Ramos (cell line): Measurements from ENCODE around the gene UGT1A9.
"Not testable (repeated sequence)": the region's sequence is repeated elsewhere in the genome, so short reads cannot be mapped to it uniquely, and the experiment has no call there.

ENCODE experiments used
- in situ Hi-C: fragments of 300-500 bp; cut with MboI; formaldehyde crosslinking; loops from one replicate; pipeline ENCODE4 v1.14.3; 2022; ENCODE audit warnings: low sequenced_read_pairs; ENCODE audit not compliant: unreplicated experiment

Gene UGT1A9

DNA sequence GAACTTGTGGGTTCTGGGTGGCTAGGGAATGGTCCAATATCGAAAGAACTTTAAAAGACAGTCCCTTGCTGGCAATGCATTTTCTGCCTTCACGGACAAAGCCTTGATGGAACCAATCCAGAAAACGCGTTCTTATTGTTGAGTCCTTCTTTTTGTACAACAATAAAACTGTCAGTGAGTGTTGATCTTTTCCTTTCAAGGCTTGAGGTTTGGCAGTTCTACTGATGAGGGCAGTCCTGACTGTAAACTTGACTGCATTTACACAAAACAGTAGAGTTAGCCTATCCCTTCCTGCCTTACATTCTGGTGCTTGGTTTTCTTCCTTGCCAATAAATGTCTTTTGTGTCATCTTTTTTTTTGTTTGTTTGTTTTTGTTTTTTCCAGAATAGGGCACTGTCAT is 7.5 kb downstream of the UGT1A9 start:
- in situ Hi-C loops = no loop called here

DNA sequence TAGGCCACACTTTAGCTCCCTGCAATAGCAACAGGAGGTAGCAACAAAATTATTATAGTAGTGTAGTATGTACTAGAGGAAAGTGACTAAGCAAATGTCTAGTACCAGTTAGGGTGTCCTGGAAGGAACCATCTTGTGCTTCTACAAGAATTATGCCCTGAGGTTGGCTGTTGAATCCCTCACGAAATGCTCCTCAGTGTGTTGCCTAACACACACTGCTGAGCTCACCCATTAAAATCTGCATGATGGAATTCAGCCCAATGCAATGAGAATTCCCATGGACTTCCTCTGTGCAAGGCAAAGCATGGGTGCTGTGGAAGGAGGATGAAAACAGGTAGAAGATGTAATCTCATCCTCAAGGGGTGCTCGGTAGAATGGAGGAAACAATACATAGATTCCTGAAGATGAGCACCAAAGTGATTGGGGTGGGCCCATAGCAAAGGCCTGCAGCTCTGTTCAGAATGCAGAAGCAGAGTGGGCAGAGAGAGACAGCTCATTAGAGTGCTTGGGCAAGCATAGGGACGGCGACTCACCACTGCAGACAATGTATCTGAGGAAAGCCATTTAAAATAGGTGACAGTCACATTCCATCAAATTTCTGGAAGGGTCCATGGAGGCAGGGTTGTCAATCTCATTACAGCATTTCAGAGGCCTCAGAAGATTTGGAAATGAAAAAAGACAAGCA is 8.8 kb downstream of the UGT1A9 start:
- in situ Hi-C loops = no loop called here

DNA sequence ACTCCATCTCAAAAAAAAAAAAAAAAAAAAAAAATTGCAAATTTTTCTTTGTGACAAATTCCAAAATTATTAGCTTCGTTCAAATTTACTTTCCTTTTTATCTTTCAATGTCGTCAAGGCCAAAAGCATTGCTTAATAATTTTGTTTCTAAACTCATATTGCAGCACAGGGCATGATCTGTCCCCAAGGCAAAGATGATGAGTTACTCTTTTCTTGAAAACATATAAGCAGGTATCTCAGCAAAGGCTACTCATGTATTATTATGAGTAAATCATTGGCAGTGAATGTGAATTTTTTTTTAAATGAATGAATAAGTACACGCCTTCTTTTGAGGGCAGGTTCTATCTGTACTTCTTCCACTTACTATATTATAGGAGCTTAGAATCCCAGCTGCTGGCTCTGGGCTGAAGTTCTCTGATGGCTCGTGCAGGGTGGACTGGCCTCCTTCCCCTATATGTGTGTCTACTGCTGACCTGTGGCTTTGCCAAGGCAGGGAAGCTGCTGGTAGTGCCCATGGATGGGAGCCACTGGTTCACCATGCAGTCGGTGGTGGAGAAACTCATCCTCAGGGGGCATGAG is 9.9 kb downstream of the UGT1A9 start, which contains the start of gene UGT1A7:
Gene UGT1A7, plus strand, starts transcription at position 381 of the 579 bp plus-strand sequence. Its CDS starts 37 bp downstream, at position 418.
- in situ Hi-C loops = no loop called here

DNA sequence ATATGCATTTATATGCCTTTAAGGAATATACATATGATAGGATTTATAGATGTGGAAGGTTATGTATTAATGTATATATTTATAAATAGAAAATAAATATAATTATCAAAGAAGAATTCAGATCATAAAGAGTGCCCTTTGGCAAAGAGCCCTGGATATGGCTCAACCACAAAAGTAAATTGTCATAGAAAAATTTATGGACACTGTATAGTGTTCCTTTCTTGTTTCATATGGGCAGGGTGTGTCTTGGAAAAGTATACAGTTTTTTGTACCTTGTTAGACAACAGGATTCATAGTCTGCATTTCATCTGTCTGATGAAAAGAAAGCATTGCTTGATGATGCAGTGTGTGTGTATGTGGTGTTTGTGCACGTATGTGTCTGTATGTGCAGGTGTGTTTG is 12.9 kb downstream of the UGT1A9 start:
- in situ Hi-C loops = no loop called here

DNA sequence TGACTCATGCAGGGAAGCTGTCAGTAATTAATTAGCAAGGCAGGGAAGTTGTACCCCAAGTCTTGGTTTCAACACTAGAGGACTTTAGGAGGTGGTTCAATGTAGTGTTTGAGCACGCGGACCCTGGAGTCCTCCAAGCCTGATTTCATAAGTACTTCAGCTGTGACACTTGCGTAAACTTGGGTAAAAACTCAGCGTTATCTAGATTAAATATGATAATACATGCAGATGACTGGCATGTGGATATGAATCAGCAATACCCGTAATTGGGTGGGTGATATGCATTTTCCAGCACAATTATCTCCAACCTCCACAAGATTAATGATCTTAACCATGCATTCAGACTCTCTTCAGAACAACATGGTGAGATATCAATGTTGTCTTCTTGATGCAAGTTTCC is 15.2 kb downstream of the UGT1A9 start:
- in situ Hi-C loops = no loop called here

DNA sequence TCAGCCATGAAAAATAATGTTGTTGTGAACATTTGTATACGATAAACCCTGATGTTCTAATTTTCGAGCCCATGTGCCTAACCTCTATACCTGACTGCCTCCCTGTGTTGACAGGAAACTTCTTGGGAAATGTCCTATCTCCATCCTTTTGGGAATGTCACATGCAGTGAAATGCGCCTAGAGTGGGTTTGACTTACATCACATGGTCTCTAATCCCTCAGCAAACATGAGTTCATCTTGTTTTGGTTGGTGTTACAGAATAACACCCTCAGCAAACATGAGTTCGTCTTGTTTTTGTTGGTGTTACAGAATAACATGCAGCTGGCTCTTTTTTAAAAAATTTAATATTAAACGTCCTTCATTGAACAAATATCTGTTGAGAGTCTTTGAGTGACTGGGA is 16.6 kb downstream of the UGT1A9 start:
- in situ Hi-C loops = no loop called here

DNA sequence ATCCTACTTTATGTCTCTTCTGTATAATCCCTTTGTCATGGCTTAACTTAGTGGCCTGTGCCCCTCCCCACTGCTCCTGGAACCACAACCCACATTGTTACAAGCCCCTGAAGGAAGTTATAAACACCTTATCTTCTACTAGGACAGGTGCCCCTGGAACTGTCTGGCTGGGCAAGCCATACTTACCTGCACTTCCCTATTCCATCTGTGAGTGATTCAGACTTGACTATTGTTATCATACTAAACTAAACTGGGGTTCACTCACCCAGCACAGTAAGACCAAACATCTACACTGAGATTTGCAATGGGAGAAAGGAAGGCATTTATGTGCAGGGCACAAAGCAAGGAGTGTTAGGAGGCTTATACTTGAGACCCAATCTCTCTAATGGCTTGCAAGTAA is 17.3 kb downstream of the UGT1A9 start:
- in situ Hi-C loops = no loop called here

DNA sequence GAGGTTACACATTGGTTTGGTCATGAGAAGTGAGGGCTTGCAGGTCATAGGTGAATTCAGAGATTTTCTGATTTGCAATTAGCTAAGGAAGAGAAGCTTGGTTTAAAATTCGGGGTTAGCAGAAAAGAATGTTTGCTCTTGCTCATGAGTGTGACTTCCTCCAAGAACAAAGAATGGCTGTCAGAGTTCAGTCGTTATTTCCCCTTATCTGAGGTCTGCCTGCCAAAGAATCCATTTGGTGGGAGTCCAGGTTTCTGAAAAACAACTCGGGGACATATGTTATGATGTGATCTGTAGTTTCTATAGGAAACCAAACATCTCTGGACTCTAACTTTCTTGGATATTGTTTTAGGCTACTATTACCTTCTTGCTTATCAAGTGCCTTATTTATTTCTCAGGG is 17.8 kb downstream of the UGT1A9 start:
- in situ Hi-C loops = no loop called here

DNA sequence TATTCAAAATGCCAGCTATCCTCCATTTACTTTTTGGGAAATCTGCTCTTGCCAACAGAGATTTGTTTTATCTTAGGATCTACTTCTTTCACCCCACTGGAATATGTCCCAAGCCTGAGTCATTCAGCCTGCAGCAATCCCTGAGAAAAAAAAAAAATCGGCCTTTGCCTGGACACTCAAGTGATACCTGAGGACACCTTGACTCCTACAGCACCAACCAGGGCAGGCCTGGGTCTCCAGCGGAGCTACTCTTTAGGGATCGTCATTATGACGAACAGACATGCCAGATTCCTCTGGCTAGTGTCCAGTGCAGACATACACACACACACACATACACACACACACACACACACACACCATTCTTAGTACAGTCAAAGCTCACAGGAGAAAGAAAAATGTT is 18.7 kb downstream of the UGT1A9 start:
- in situ Hi-C loops = no loop called here

DNA sequence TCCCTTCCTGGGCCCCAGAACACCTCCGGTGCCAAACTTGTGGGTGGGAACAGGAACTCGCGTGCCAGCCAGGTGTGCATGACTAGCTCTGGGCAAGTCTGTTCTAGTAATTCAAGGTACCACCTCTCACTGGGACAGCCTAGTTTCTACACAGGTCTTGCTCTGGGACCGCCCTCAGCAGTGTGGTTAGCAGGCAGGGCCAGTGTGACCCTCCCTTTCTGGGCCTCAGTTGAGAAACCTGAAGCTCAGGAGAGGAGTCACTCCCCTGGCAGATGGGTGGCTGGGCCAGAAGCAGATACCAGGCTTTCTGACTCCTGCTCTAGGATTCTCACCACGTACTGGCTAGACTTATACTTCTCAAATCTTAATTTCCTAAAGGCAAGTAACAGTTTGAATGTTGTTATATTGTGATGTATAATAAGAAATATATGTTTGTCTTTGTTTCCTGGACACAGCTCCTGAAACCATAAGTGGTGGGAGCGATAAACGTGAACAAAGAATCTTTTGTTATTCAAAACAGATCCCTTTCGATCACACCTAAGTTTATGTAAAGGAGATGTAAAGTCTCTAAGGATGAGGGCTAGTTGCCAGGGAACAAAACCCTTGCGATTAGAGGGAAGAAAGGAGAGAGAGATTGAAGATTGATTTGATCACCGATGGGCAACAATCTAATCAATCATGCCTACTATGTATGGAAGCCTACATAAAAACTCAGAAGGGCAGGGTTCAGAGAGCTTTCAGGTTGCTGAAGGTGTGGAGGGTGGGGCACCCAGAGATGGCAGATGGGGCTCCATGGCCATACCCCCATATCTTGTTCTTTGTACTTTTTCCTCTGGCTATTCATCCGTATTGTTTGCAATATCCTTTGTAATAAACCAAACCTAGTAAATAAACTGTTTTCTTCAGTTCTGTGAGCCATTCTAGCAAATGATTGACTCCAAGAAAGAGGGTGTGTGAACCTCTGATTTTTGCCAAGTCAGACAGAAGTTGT is 20.0 kb downstream of the UGT1A9 start:
- in situ Hi-C loops = no loop called here

DNA sequence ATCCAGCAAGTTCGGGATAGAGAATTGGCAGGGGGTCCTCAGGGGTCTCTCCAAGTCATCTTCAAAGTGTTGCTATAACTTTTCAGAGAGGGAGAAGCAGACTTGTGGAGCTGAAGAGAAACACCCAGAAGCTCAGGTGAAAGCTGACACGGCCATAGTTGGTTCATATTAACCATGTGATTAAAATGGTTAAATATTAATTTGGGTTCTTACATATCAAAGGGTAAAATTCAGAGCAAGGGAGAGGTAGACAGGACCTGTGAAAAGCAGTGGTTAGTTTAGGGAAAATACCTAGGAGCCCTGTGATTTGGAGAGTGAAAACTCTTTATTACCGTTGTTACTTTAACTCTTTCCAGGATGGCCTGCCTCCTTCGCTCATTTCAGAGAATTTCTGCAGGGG is 20.9 kb downstream of the UGT1A9 start, which contains the start of gene UGT1A6:
Gene UGT1A6, plus strand, starts transcription at position 243 of the 400 bp plus-strand sequence. Its CDS starts 115 bp downstream, at position 358.
- in situ Hi-C loops = no loop called here

DNA sequence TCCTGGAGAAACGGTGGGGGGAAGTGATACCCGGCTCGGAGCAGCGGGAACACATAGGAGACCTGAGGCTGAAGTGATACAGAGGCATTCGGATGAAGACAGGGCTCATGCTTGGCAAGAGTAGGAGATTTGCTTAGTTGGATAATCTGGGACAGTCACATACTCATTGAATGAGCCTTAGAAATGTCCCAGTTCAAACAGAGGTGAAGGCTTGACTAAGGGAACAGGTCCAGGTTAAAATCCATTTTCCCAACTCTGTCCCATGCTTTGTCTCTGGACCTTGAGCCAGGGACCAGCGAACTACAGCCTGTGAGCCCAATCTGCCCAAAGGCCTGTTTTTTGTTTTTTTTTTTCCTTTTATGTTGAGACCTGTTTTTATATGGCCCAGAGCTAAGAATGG is 22.3 kb downstream of the UGT1A9 start:
- in situ Hi-C loops = no loop called here

DNA sequence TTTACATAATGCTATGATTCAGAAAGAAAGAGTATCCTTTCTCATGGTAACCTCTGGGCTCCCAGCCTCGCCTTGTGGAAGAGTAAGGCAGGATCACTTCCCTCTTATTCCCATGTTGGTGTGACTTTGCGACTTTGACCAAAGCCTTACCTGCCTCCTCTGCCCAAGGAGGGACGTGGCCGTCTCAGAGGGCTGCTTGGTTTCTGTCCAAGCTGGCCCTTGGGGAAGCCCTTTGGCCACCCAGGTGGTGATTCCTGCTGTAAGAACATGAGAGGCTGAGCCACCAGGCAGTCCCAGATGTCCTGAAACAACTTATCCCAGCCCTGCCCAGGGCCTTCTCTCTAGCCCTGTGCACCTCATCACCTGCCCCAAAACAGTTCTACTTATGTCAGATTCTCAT is 27.0 kb downstream of the UGT1A9 start:
- in situ Hi-C loops = no loop called here

DNA sequence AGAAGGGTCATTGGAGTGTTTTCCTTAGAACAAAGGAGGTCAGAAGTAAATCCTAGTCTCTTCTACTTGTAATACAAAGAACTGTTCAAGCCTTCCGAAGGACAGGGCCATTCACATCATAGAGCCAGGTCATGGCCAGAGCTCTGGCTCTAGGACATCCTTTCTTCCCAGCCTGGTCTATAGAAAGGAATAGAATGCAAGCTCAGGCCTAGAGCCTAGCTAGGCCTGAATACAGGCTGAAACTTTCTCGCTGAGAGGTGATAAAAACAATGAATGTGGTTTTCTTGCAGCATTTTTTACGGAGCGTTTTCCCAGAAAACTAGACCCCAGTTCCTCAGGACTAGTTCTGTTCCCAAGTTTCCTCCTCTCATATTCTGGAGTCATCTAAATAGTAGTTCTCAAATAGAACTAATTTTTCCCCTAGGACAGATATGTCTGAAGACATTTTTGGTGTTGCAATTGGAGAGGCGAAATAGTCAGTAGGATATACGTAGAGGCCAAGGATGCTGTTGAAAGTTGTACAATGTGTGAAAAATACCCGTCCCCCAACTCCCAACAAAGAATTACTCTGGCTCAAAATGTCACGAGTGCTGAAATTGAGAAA is 27.8 kb downstream of the UGT1A9 start:
- in situ Hi-C loops = no loop called here

DNA sequence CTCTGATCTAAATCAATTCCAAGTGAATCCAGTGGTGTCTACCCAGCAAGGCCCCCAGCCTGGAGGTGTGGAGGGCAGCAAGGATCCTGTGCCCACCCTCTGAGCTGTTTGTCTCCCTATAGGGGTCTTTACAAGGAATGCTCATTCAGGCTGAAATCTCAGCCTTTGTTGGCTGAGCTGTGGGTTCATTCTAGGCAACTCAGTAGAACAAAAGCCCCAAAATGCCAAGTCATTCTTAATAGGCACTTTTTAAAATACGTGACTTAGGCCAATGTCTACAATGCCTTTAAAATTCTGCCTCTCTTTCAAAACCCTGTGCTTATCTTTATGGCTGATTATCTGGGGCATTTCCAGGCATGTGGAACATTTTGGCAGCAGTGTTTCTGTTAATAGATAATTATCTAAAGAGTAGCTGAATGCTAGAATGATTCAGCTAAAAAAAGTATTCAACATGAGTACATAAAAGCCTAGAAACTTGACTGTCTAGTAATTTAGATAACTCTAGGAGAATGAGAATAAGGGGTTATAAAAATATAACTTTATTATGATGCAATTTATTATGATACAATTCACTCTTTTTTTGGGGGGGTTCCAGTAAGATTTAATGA is 28.4 kb downstream of the UGT1A9 start:
- in situ Hi-C loops = no loop called here

DNA sequence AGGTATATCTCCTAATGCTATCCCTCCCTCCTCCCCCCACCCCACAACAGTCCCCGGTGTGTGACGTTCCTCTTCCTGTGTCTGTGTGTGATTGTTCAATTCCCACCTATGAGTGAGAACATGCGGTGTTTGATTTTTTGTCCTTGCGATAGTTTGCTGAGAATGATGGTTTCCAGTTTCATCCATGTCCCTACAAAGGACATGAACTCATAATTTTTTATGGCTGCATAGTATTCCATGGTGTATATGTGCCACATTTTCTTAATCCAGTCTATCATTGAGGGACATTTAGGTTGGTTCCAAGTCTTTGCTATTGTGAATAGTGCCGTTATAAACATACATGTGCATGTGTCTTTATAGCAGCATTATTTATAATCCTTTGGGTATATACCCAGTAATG is 29.1 kb downstream of the UGT1A9 start:
- in situ Hi-C loops = not testable (repeated sequence)

DNA sequence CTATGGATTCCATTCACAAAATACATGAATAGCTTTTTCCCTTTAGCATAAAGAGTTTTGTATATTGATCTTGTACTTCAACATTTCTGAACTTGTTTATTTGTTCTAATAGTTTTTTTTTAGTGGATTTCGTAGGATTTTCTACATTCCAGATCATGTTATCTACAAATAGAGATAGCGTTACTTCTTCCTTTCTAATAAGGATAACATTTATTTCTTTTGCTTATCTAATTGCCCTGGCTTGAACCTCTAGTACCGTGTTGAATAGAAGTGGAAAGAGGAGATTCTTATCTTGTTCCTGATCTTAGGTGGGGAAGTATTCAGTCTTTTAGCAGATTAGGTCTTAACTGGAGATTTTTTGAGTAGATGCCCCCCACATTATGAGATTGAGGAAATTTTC is 30.5 kb downstream of the UGT1A9 start:
- in situ Hi-C loops = no loop called here

DNA sequence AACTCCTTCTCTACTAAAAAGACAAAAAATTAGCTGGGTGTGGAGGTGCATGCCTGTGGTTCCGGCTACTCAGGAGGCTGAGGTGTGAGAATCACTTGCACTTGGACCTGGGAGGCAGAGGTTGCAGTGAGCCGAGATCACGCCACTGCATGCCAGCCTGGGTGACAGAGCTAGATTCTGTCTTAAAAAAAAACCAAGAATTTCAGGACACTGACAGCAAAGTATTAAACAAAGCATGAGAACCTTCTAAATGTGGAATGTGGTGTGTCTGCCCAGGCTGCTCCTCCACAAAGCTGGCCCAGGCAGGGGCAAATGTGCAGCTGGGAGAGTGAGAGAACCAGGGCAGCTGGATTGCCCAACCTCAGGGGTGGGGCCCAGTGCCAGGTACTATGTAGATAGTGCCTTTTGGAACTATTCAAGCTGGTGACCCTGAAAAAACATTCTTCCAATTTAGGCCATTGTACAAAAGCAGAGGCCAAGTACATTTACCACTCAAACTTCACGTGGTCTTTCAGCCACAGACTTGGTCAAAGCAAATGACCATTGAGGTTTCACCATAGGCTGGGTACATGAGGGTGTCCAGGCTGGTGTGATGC is 34.3 kb downstream of the UGT1A9 start:
- in situ Hi-C loops = no loop called here

DNA sequence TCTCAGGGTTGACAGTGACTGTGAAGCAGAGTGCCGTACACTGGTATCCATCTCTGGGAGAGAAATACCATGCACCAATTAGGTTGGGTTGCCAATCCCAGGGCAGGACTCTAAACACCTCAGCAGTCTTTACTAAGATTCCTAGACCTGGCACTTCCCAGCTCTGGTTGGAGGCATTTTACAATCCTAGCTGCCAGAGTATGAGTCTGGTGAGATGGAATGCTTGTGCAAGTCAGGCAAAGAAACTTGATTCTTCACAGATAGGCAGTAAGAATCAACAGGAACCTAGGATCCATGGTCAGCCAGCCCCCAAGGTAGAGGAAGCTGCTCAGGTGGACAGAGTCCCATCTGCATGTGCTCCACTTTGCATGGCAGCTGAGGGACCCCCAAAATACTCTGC is 35.0 kb downstream of the UGT1A9 start:
- in situ Hi-C loops = no loop called here
